Activated naive CD4-positive, alpha-beta T cell (primary cell): ENCODE data around the gene GRK3.
"Not testable (repeated sequence)": the region's sequence is repeated elsewhere in the genome, so short reads cannot be mapped to it uniquely, and the experiment has no call there.

Experiments
- DNase-seq, 4 experiments: peaks; one replicate each; lab custom pipeline; 2025; lab: John Stamatoyannopoulos, UW

Gene GRK3

DNA sequence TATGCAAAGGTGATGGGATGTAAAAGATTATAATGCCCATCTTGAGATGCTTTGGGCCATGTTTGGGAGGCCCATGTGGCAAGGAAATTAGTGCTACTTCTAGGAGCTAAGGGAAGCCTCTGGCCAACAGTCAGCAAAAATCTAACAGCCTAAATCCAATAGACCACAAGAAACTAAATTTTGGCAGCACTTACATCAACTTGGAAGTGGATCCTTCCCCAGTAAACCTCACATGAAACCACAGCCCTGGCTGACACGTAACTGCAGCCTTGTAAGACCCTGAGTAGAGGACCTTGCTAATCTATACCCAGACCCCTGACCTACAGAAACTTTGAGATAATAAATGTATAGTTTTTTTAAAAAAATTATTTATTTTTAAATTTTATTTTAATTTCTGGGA lies 13.1 kb upstream of the GRK3 start:
- DNase-seq = no peak

DNA sequence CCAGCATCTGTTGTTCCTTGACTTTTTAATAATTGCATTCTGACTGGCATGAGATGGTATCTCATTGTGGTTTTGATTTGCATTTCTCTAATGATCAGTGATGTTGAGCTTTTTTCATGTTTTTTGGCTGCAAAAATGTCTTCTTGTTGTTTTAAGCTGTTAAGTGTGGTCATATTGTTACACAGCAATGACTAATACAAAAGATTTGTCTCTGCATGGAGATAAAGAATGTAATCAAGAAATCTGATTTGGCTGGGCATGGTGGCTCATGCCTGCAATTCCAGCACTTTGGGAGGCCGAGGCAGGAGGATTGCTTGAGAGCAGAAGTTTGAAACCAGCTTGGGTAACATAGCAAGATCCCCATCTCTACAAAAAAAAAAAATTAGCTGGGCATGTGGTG lies 12.1 kb upstream of the GRK3 start:
- DNase-seq = not testable (repeated sequence)

DNA sequence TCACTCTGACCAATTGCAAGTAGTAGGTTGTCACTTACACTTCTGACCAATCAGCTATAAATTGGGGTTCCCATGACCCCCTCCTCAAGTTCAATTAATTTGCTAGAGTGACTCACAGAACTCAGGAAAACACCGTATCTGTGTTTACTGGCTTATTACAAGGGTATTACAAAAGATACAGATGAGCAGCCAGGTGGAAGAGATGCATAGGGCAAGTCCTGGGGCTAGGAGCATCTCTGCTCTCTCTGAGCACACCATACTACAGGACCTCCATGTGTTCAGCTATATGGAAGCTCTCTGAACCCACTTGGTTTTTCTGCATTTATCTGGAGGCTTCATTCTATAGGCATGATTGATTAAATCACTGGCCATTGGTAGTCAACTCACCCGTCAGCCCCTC lies 11.3 kb upstream of the GRK3 start:
- DNase-seq = no peak

DNA sequence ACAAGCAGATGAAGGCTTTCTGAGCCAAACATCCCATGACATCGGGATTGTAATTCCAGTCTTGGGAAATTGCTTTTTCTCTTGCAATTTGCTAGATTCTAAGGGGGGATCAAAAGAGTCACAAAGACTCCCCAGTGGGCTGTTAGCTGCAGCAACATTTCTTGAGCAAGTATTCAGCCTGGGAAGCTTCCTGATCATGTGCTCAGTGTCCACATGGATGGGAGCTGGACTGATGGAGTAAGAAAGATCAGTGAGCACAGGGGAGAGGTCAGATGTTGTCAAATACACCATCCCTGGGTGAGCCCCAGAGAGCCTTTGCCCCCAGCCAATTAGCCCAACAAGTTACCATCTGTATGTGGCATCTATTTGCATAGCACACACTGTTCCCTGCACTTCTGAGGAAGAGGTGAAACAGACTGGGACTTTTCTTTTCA lies 10.2 kb upstream of the GRK3 start:
- DNase-seq = no peak

DNA sequence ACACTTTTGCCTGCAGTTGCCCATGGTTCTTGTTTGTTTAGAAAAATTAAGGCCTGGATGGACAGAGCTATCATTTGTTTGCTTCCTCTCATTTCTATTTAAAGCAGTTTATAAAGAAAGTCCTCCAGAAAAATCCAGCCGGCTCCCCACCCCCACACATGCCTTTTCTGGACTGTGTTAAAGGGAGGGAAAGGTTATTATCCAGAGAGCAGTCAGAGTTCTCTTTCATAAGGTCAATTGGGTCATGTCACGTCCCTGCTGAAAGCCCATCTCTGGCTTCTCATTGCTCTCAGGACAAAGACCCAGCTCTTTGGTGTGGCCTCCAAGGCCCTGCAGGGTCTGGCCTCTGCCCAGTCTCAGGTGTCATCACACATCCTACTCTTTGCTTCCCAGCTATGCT lies 9.8 kb upstream of the GRK3 start:
- DNase-seq = no peak

DNA sequence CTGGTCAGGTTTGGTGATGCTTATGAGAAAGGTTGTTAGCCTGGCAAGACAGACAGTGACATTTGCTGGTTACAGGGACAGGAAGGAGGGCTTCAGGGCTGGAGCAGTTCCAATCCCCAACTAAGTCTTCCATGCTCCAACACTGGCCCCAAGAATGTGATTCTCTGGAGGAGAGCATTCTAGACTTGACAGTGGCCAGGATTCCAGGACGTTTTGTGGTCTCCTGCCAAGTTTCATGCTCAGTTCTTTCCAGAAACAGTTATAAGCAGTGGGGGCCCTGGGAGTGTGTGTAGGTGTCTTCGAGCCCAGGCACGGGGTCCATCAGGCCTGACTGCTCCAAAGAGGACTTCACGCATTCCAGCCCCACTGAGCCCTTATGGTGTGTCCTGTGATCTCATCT lies 8.9 kb upstream of the GRK3 start:
- DNase-seq = no peak

DNA sequence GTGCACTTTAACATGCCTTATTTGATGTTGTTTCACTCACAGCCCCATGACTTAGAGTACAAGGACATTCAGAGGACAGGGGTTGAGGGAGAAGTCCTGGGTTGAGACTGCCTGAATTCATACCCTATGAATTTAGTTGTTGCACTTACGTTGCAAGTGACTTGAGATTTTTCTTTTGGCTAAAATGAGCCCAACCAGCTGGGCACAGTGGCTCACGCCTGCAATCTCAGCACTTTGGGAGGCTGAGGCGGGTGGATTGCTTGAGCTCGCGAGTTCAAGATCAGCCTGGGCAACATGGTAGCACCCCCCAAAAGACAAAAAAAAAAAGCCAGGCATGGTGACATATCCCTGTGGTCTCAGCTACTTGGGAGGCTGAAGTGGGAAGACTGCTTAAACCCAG lies 7.3 kb upstream of the GRK3 start:
- no peak for DNase-seq

DNA sequence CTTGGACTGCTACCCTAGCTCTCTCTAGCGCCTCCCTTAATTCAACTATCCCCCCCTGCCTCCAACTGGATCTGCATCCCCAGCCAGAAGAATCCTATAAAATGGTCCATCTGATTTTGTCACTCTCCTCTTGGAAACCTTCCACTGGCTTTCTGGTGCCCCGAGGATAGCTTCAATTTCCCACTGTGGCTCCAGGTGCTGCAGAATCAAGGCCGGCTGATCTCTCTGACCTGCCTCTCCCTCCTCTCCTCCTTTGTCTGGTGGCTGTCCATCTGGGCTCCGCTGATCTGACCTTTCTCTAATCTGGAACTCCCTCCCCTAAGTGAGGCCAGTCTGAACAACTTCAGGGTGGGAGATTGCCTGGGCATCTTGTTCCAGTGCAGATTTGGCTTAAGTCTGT lies 6.1 kb upstream of the GRK3 start:
- DNase-seq = no peak

DNA sequence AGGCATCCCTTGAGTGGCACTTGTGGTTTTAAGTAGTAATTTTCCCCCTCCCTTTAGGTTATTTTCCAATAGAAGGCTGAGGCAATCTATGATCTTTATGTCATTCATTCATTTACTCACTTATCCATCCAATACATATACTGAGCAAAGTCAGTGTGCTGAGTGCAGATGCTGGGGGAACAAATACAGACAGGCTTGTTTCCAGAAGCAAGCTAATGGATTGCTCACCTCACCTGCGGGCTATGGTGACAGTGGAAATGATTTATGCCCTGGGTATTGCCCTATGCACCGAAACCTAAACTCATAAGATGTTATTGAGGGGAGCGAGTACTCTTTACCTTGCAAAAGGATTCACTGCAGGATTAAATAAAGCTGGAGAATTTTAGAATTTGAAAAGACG lies 4.6 kb upstream of the GRK3 start:
- DNase-seq = not testable (repeated sequence)

DNA sequence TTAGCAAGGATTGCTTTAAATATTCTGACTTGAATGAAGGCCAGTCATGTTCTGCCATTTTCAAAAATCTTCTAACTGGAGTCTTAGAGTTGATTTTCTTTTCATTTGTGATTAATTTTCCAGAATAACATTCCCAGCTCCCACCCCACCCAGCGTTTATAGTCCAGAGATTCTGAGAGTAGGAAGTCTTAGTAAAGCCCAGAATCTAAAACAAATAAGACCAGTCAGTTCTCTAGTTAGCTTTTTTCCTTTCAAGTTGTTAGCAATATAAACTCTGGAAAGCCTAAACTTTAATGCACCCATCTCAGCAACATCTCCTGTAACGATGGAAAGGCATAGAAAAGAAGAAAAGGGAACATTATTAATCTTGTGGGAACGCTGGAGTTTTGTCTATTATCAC lies 3.3 kb upstream of the GRK3 start:
- not testable (repeated sequence) for DNase-seq

DNA sequence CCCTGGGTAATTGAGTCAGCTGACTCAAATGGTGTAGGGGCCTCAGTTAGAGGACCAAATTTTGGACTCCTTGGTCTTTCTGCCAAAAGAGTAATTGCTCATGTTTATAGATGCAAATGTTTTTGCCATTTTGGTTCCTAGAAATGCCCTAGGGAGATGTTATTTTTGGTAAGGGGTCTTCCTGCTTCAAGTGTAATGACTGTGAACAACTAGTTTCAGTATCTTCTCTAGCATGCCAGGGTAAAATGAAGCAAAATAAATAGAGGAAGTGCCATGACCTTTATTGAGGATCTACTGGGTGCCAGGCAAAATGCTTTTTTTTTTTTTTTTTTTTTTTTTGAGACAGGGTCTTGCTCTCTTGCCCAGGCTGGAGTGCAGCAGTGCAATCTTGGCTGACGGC lies 2.5 kb upstream of the GRK3 start:
- DNase-seq = not testable (repeated sequence)

DNA sequence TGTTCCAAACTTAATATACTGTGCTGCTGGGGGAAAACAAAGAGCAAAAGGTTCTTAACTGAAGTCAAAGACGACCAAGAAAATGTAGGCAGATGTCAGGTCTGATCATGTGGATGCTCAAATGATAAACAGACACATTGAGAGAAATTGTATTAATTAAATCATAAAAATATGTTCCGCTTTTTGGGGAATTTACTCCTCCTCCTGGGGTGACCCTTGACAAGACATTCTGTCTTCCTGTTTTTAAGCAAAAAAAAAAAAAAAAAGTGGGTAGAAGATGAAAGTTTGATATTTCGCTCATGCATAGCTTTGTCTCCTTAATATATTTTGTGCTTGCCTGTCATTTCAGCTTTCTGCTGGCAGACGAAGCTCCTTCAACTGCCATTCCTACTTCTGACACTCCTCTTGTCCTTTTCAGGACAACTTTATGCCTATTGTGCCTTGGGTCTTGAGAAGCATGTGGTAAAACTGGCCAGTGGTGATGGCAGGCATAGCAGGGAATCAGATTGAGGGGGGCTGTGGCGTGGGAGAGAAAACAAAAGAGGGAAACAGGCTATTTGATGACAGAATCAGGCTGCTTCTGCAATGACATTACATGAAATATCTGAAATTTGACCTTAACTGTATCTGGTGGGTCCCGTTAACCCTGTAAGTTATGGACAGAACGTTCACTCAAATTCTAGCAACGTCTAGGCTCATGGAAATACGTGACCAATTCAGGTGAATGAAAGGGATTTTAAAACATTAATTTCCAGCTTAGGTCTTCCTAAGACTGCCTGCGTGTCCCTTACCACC lies 1.3 kb upstream of the GRK3 start:
- not testable (repeated sequence) for DNase-seq

DNA sequence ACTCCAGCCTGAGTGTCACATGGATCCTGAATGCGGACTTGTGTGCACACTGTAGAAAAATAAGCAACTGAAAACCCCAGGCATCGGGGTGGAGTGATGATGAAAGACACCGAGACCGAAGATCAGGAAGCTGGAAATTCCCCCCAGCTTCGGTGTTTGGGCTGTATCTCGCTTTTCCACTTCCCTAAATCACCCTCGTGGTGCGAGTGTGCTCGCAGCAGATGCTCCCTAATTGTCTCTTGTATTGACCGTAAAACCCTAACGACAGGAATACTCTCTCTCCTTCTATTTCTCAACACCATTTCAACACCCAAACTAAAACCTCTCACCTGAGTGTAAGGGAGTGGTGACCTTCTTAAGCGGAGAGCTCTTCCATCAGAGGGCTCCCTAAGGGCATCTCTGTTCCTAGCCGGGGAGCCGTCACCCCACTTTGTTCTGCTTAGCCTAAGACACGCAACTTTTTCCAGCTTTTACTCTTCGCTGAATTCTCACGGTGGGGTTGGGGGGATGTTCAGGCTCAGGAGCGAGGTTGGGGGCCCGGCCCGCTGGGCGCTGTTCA lies 635 bp upstream of the GRK3 start:
- DNase-seq = no peak

DNA sequence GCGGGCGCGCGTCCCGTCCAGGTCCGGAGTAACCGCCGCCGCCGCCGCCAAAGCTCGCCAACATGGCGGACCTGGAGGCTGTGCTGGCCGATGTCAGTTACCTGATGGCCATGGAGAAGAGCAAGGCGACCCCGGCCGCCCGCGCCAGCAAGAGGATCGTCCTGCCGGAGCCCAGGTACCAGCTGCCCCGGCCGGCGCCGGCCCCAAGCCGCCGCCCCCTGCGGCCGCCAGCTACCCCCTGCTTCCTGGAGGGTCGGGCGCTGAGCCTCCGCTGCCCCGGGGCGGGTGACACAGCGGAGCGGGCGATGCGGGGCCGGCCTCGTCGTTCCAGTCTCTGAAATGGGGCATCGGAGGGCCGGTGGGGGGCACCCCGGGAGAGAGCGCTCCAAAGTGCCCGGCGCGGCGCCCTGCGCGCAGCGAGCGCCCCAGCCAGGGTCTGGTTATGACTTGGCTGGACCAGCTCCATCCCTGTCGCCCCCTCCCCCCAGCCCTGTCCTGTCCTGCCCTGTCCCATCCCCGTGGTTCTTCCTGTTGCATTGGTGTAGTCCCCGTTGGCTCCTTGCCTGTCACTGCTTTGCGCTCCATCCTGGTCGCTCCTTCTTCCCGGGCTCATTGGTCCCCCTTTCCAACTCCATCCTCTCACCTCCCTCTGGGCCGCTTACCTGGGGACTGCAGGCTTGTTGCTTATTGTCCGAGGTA lies 653 bp downstream of the GRK3 start:
- DNase-seq = peak in 1 of 4 experiments; percentile 1

DNA sequence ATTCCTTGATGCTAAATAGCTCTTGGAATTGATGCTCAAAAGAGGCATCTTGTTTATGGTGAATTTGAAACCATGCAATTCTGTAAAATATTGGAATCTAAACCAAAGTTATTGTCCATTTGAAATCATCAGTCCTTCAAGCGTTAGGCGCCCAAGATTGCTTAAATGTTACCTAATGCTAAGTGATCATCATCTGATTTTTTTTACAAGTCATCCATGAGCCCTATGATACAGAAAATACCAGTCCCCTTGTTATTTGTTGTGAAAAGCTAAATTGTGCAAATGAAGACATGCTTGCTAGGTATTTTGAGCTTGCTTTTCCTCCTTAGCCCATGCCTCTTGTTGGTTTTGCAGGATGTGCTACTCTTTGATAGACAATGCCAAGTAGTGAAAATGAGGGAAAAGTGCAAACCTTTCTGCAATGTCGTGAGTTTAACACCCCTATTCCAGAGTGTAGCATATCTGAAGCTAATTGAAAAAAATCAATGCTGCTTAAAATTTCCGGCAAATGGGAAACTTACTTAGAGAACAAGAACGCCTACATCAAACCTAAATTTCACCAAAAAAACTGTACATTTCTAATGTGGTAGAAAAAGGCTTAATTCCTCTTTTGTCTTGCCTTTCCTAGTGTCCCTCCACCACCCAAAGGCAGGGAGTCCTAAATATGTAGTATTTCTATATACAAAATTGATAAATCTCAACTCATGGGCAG lies 1.9 kb downstream of the GRK3 start:
- no peak for DNase-seq

DNA sequence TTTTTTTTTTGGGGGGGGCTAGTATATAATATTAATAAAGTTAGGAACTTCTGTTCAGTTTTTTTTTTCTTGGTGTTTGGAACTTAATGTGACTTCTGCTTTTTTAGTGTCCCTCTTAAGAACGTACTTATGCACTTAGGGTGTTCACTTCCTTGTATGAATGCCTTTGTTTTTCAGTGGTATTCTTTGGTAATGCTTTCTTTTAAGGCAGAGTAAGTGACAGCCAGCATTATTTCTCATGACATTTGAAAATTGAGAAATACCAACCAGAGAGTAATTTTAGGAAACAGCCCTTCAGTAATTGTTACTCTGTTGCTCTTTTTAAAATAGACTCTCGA lies 2.4 kb downstream of the GRK3 start:
- no peak for DNase-seq

DNA sequence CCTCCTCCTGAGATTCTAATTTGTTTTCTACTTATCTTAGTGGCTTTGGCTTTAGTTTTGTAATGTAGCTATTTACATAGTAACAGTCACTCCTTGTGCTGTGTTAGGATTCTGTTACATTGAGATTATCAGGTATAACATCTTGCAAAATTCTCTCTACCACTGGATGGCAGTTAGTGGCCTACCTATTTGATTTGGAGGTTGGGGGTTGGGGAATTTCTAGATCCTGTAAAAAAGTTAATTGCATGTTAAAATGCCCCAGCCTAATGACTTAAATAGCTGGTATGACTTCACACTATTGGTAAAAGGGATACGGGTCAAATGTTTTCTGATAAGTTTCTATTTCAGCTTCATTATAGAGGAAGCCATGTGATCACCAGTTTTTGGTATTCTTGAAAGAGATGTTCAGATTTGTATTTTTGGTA lies 2.8 kb downstream of the GRK3 start:
- no peak for DNase-seq

DNA sequence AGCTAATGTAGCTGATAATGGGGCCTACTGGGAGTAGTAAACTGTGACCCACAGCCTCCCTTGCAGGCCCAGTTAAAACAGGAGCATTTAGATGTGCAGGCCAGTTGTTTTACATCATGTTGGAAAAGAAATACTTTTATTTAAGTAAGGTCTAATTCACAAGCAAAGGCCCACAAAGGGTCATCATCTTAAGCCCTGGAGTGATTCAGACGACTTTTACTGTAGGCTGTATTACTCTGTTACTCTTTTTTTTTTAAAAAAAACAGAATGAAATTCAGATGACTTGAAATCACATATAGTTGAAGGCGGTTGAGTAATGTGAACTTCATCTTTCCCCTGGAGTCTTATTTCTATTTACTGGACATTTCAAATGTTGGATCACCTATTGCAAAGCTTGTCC lies 3.6 kb downstream of the GRK3 start:
- DNase-seq = not testable (repeated sequence)

DNA sequence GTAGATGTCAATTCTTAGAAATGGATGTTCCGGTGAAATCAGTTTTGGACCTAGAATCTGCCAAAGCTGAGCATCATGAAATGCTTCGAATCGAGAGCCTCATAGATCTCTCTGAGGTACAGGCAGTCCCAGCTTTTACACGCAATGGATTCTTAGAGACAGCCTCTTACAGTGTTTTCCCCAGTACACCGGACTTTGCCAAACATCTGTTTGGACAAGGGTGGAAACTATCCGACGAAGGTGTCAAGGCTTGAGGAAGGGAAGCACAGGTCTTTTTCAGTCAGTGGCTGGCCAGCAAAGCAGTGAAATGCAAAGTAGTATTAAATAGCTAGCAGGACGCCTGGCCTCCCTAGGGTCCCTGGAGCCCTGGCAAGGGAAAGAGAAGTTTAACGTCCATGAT lies 4.9 kb downstream of the GRK3 start:
- DNase-seq = no peak

DNA sequence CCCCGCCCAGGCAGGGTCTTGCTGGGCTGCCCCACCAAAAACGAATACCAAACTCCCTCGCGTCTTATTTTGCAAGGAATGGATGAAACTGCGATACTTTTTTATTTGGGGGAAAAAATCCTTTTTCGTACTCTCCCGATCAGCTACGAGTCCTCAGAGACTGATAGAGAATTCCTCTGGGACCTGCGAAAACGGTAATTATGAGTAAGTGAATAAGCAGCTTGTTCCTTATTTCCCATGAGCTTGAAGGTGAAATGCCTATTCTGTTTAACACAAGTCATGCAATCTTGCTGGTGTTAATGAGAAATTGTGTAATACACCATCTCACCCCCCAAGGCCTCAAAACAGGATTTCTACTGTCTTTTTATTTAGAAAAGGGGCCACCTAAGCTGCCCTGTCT lies 5.5 kb downstream of the GRK3 start:
- no peak for DNase-seq

DNA sequence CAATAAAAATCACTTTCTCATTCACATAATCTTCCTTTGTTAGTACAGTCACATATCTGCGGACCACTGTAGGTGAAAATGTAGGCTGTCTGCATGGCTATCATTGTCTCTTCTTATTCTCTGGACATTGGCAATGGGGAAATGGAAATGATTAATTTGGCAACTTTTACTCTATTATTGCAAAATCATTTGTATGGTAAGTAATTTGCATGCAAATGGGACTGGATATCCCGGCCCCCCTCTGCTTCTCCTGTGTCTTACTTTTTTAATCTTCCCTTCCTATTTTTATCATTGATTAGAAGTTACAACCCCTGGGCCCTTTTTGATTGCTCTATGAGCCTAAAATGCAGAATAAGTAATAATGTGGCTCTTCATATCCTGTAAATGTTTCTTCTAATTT lies 6.0 kb downstream of the GRK3 start:
- no peak for DNase-seq

DNA sequence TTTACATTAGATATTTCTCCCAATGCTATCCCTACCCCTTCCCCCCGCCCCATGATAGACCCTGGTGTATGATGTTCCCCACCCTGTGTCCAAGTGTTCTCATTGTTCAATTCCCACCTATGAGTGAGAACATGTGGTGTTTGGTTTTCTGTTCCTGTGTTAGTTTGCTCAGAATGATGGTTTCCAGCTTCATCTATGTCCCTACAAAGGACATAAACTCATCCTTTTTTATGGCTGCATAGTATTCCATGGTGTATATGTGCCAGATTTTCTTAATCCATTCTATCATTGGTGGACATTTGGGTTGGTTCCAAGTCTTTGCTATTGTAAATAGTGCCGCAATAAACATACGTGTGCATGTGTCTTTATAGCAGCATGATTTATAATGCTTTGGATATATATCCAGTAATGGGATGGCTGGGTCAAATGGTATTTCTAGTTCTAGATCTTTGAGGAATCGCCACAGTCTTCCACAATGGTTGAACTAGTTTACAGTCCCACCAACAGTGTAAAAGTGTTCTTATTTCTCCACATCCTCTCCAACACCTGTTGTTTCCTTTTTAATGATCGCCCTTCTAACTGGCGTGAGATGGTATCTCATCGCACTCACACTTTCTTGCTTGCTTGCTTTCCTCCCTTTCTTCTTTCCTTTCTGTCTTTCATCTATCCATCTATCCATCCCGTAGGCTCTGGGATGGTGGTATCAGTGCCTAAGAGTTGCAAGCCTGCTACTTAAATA lies 7.7 kb downstream of the GRK3 start:
- DNase-seq = not testable (repeated sequence)
